ENCODE results near the gene HMMR. TPM values are rescaled to one million over a fixed set of nuclear protein-coding genes. Genes with fewer than 3 reads are reported as not detected.

Gene HMMR
- total and polyA plus RNA-seq, 9 of the 15 experiments (the other 6 are each of a cell fraction or from before 2014, with no cell fraction given) = 74.9 to 133 (median 90.8) TPM

GRCh38 chr5:163505368-163506094 lies 45.1 kb downstream of the HMMR start, which contains the start of gene MAT2B (continued):
- TF ChIP-seq POLR2G (IDR thresholded peaks at IDR 0.05; ENCODE audit: low read depth, low read length) (peak; percentile 99), ARHGAP35 (IDR thresholded peaks at IDR 0.05; ENCODE audit: partially characterized antibody) (no peak), CREB3L1 (IDR thresholded peaks at IDR 0.05; ENCODE audit: borderline replicate concordance, low read depth) (peak; percentile 66; the same call in 1 of the 2 replicates), MAFG (tag; conservative IDR thresholded peaks at IDR 0.05) (no peak), DEAF1 (CRISPR knock-in tag; IDR thresholded peaks at IDR 0.05) (no peak), SMARCE1 (IDR thresholded peaks at IDR 0.05) (peak; percentile 39), ILF3 (IDR thresholded peaks at IDR 0.05; ENCODE audit: borderline replicate concordance) (no peak), NELFE (IDR thresholded peaks at IDR 0.05; ENCODE audit: insufficient read depth, insufficient read length) (no peak), SRSF9 (IDR thresholded peaks at IDR 0.05; ENCODE audit: borderline replicate concordance, low read depth, low read length) (no peak), MYNN (IDR thresholded peaks at IDR 0.05) (no peak), MYNN (CRISPR knock-in tag; IDR thresholded peaks at IDR 0.05) (no peak), BACH1 (tag; IDR thresholded peaks at IDR 0.05) (no peak), PTRF (tag; IDR thresholded peaks at IDR 0.05) (no peak), HEY1 (CRISPR knock-in tag; IDR thresholded peaks at IDR 0.05; ENCODE audit: borderline replicate concordance) (no peak), ZNF24 (IDR thresholded peaks at IDR 0.05) (no peak), ZBTB11 (CRISPR knock-in tag; IDR thresholded peaks at IDR 0.05) (peak in 2 of 3 experiments; percentile 31 to 76; a peak in 2 of 6 replicates), ARID1B (IDR thresholded peaks at IDR 0.05) (peak; percentile 40), ZZZ3 (IDR thresholded peaks at IDR 0.05) (no peak), RFX5 (IDR thresholded peaks at IDR 0.05; ENCODE audit: low read depth, low read length) (no peak)

Measured in K562 (cell line).